Endothelial cell of umbilical vein (primary cell): ENCODE measurements around the gene CPSF3. TPM values are rescaled to one million over a fixed set of nuclear protein-coding genes. Genes with fewer than 3 reads are reported as not detected.

ENCODE experiments used
- BruUV-seq: library from RNA; stranded (reverse); fragments of 400-500 nt; replicated peaks from 2 replicates; lab custom pipeline; 2021; lab: Mats Ljungman, UMichigan
- CTCF ChIA-PET: fragments of 300-600, 350-600 bp; sonication (Branson Sonifier 250); formaldehyde crosslinking; loops from one replicate; lab custom pipeline; 2021; ENCODE audit warnings: antibody characterized with exemption, inconsistent platforms; lab: Charles Lee
- POLR2A ChIA-PET: fragments of 300-600, 350-600 bp; sonication (Branson Sonifier 250); formaldehyde crosslinking; loops from one replicate; lab custom pipeline; 2021; ENCODE audit warnings: antibody characterized with exemption, inconsistent platforms; lab: Charles Lee
- DNase-seq: peaks from one replicate; pipeline ENCODE4 v3.0.0-alpha.2; 2011; ENCODE audit warnings: low read depth, low spot score
- FAIRE-seq: peaks from 2 replicates; lab custom pipeline; 2011; peaks lifted over from hg19 to GRCh38; lab: Jason Lieb, UNC
- H2AFZ ChIP-seq: 2 replicates; pipeline ENCODE4 v1.6.0; 2012; ENCODE audit warnings: low read depth, low read length, control low read depth, inconsistent platforms
- H3K27ac ChIP-seq: 2 replicates; pipeline ENCODE4 v1.5.1; 2011; ENCODE audit warnings: low read depth, mild to moderate bottlenecking, control low read depth, low read length, moderate library complexity; ENCODE audit not compliant: insufficient read depth
- H3K27me3 ChIP-seq, 2 experiments: 2 replicates each; pipeline versions ENCODE4 v1.6.0 to v1.6.1; 2011; ENCODE audit warnings: low read length in 2 of 2, mixed read lengths in 1 of 2; ENCODE audit not compliant: control insufficient read depth in 2 of 2, insufficient read depth in 2 of 2
- H3K36me3 ChIP-seq, 2 experiments: 2 replicates in 1 of 2; 3 replicates in 1 of 2; pipeline ENCODE4 v1.5.1; 2011; ENCODE audit warnings: low read length in 2 of 2, mild to moderate bottlenecking in 1 of 2, moderate library complexity in 1 of 2; ENCODE audit not compliant: control insufficient read depth in 2 of 2, insufficient read depth in 2 of 2; ENCODE audit errors: extremely low read depth in 1 of 2
- H3K4me1 ChIP-seq: 3 replicates; pipeline ENCODE4 v1.5.1; 2011; ENCODE audit warnings: mild to moderate bottlenecking, low read length; ENCODE audit not compliant: control insufficient read depth, insufficient read depth; ENCODE audit errors: extremely low read depth
- H3K4me2 ChIP-seq: 2 replicates; pipeline ENCODE4 v1.6.1; 2011; ENCODE audit warnings: low read length, control low read depth, mixed read lengths; ENCODE audit not compliant: insufficient read depth
- H3K4me3 ChIP-seq, 3 experiments: fragments of 200-600 bp in 1 of 3; sonication (generic), shearing (Covaris generic) in 1 of 3; replicated peaks in 1 of 3; 2 replicates each; pipeline ENCODE4 v1.5.1; 2011 to 2016; ENCODE audit warnings: control low read depth in 3 of 3, low read length in 3 of 3, mild to moderate bottlenecking in 2 of 3, inconsistent platforms in 1 of 3, low read depth in 1 of 3, moderate library complexity in 1 of 3; ENCODE audit not compliant: insufficient read depth in 1 of 3
- H3K79me2 ChIP-seq: 2 replicates; pipeline ENCODE4 v1.6.0; 2012; ENCODE audit warnings: low read length, inconsistent platforms; ENCODE audit not compliant: control insufficient read depth, insufficient read depth
- H3K9ac ChIP-seq: replicated peaks from 2 replicates; pipeline ENCODE3; 2011; ENCODE audit warnings: low read length, control low read depth; ENCODE audit not compliant: insufficient read depth; ENCODE audit errors: extremely low read depth
- H3K9me1 ChIP-seq: replicated peaks from 3 replicates; pipeline ENCODE4 v1.6.0; 2011; ENCODE audit warnings: mild to moderate bottlenecking, low read length; ENCODE audit not compliant: control insufficient read depth, insufficient read depth; ENCODE audit errors: extremely low read depth
- H3K9me3 ChIP-seq: replicated peaks from 2 replicates; pipeline ENCODE4 v1.5.1; 2012; ENCODE audit warnings: low read length, inconsistent platforms; ENCODE audit not compliant: control insufficient read depth, insufficient read depth
- H4K20me1 ChIP-seq: replicated peaks from 2 replicates; pipeline ENCODE3; 2011; ENCODE audit warnings: mild to moderate bottlenecking, low read length; ENCODE audit not compliant: control insufficient read depth, insufficient read depth; ENCODE audit errors: extremely low read depth
- CTCF ChIP-seq, 2 donors: IDR thresholded peaks; 1 replicate in 1 of 2; 2 replicates in 1 of 2; pipeline ENCODE4 v1.5.1; 2011; ENCODE audit warnings: low read length in 2 of 2, mild to moderate bottlenecking in 2 of 2, moderate library complexity in 2 of 2, control low read depth in 1 of 2, inconsistent platforms in 1 of 2, low read depth in 1 of 2; ENCODE audit not compliant: insufficient read depth in 1 of 2; ENCODE audit errors: extremely low read depth in 1 of 2
- EZH2 ChIP-seq: IDR thresholded peaks from 2 replicates; pipeline ENCODE4 v1.6.1; 2012; ENCODE audit warnings: borderline replicate concordance, low read depth, mild to moderate bottlenecking, moderate library complexity, low read length, inconsistent platforms; ENCODE audit not compliant: severe bottlenecking
- FOS ChIP-seq: IDR thresholded peaks from 2 replicates; pipeline ENCODE4 v1.6.1; 2011; ENCODE audit warnings: mild to moderate bottlenecking, low read length, moderate library complexity, borderline replicate concordance; ENCODE audit not compliant: insufficient read depth
- GATA2 ChIP-seq: IDR thresholded peaks from 2 replicates; pipeline ENCODE4 v1.7.0; 2011; ENCODE audit warnings: low read depth, mild to moderate bottlenecking, moderate library complexity, mixed read lengths, low read length; ENCODE audit not compliant: insufficient read length, insufficient read depth
- JUN ChIP-seq: IDR thresholded peaks from 2 replicates; pipeline ENCODE4 v1.6.1; 2011; ENCODE audit warnings: borderline replicate concordance, low read depth; ENCODE audit not compliant: insufficient read length, insufficient read depth
- MYC ChIP-seq: IDR thresholded peaks from one replicate; pipeline ENCODE4 v1.6.1; 2011; ENCODE audit warnings: mild to moderate bottlenecking, low read depth, low read length
- POLR2A ChIP-seq: IDR thresholded peaks from 2 replicates; pipeline ENCODE4 v1.6.1; 2012; ENCODE audit warnings: low read depth, mild to moderate bottlenecking, control low read depth, low read length
- POLR2AphosphoS5 ChIP-seq: IDR thresholded peaks from 2 replicates; pipeline ENCODE4 v1.6.1; 2012; ENCODE audit warnings: low read depth, mild to moderate bottlenecking, control low read depth, low read length, moderate library complexity; ENCODE audit not compliant: insufficient read depth
- dilution Hi-C: fragments of 300-500 bp; cut with MboI; formaldehyde crosslinking; loops from one replicate; pipeline ENCODE4 v1.15.0; 2019; ENCODE audit warnings: low sequenced_read_pairs; ENCODE audit not compliant: extremely low pct_ligation_motif_present
- intact Hi-C: fragments of 100-400 bp; cut with micrococcal nuclease; formaldehyde crosslinking; loops from one replicate; pipeline ENCODE4 v1.10.0; 2022
- polyA plus RNA-seq, 4 experiments: library from polyadenylated mRNA; depleted of rRNA in 3 of 4; stranded (reverse) in 3 of 4; unstranded in 1 of 4; fragments of >200 nt; gene quantifications; 2 replicates each; pipeline versions ENCODE4 v1.2.1 to v1.2.3, GENCODE V29; 2011 to 2012; ENCODE audit warnings: missing spikeins in 1 of 4
- total RNA-seq: library from RNA; stranded (reverse); gene quantifications from 2 replicates; pipeline ENCODE4 v1.2.3, GENCODE V29; 2021
- TF ChIP-seq, protein P1 (sequence below): IDR thresholded peaks from 2 replicates; pipeline ENCODE4 v1.6.1; 2011; ENCODE audit not compliant: insufficient read depth, insufficient read length

Gene CPSF3
- total and polyA plus RNA-seq, 2 donors (not counting 3 experiments of a cell fraction or from before 2014, with no cell fraction given), result 13.7 to 35.6 TPM

DNA sequence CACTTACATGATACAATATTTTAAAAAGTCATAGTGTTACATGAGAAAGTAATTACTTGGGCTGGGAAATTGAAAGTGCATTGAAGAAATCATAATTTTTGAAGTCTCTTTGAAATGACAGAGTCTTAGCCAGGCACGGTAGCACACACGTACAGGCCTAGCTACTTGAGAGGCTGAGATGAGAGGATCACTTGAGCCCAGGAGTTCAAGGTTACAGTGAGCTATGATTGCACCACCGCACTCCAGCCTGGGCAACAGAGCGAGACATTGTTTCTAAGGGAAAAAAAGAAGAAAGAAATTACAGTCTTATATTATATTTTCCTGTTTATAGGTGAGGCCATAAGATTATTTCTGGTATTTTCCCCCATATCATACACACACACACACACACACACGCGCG, 41.7 kb downstream of the CPSF3 start:
- Histone ChIP-seq H3K27me3 (no peaks in the 10 kb centered on the region), H3K9ac (no peak overlapping the region), H3K36me3 (peaks cover 0 to 5% of the 10 kb centered on the region in 2 experiments), H3K4me1 (no peaks in the 10 kb centered on the region), H3K4me3 (no peak overlapping the region), H2AFZ (no peak overlapping the region), H3K4me2 (no peak overlapping the region), H3K9me1 (no peaks in the 10 kb centered on the region), H3K9me3 (no peaks in the 10 kb centered on the region), H3K27ac (no peak overlapping the region), H4K20me1 (no peaks in the 10 kb centered on the region), H3K79me2 (no peaks in the 10 kb centered on the region)
- ChIA-PET POLR2A (no interaction called here), CTCF (no interaction called here)
- no peak for TF ChIP-seq POLR2A
- TF ChIP-seq GATA2, result no peak
- TF ChIP-seq, protein P1, sequence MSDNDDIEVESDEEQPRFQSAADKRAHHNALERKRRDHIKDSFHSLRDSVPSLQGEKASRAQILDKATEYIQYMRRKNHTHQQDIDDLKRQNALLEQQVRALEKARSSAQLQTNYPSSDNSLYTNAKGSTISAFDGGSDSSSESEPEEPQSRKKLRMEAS, result no peak
- TF ChIP-seq FOS, result no peak
- no peak for TF ChIP-seq POLR2AphosphoS5
- no peak for TF ChIP-seq CTCF (IDR thresholded peaks at IDR 0.05; ENCODE audit: extremely low read depth in 1 of 2, insufficient read depth in 1 of 2, low read depth in 1 of 2, low read length in 2 of 2)
- TF ChIP-seq EZH2, result no peak
- no peak for TF ChIP-seq MYC
- no peak for TF ChIP-seq JUN
- dilution Hi-C loops (no loop called here), intact Hi-C loops (no loop called here)
- FAIRE-seq (no peak), DNase-seq (no peak)
- no TSS peak for BruUV-seq
